ENCODE results near the gene ATP6V0A1. TPM values are rescaled to one million over a fixed set of nuclear protein-coding genes. Genes with fewer than 3 reads are reported as not detected.
"Not testable (repeated sequence)": the region's sequence is repeated elsewhere in the genome, so short reads cannot be mapped to it uniquely, and the experiment has no call there.

ATP6V0A1 gene
- total RNA-seq, 1 experiment from 2014 or later: 55.2 TPM

- TF ChIP-seq, protein P1, sequence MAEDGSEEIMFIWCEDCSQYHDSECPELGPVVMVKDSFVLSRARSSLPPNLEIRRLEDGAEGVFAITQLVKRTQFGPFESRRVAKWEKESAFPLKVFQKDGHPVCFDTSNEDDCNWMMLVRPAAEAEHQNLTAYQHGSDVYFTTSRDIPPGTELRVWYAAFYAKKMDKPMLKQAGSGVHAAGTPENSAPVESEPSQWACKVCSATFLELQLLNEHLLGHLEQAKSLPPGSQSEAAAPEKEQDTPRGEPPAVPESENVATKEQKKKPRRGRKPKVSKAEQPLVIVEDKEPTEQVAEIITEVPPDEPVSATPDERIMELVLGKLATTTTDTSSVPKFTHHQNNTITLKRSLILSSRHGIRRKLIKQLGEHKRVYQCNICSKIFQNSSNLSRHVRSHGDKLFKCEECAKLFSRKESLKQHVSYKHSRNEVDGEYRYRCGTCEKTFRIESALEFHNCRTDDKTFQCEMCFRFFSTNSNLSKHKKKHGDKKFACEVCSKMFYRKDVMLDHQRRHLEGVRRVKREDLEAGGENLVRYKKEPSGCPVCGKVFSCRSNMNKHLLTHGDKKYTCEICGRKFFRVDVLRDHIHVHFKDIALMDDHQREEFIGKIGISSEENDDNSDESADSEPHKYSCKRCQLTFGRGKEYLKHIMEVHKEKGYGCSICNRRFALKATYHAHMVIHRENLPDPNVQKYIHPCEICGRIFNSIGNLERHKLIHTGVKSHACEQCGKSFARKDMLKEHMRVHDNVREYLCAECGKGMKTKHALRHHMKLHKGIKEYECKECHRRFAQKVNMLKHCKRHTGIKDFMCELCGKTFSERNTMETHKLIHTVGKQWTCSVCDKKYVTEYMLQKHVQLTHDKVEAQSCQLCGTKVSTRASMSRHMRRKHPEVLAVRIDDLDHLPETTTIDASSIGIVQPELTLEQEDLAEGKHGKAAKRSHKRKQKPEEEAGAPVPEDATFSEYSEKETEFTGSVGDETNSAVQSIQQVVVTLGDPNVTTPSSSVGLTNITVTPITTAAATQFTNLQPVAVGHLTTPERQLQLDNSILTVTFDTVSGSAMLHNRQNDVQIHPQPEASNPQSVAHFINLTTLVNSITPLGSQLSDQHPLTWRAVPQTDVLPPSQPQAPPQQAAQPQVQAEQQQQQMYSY (CRISPR knock-in tag; IDR thresholded peaks at IDR 0.05): no peak
- no peak for TF ChIP-seq SMAD4 (CRISPR knock-in tag; IDR thresholded peaks at IDR 0.05)
- no peak for TF ChIP-seq SP1 (CRISPR knock-in tag; conservative IDR thresholded peaks at IDR 0.05)
- TF ChIP-seq, protein P2, sequence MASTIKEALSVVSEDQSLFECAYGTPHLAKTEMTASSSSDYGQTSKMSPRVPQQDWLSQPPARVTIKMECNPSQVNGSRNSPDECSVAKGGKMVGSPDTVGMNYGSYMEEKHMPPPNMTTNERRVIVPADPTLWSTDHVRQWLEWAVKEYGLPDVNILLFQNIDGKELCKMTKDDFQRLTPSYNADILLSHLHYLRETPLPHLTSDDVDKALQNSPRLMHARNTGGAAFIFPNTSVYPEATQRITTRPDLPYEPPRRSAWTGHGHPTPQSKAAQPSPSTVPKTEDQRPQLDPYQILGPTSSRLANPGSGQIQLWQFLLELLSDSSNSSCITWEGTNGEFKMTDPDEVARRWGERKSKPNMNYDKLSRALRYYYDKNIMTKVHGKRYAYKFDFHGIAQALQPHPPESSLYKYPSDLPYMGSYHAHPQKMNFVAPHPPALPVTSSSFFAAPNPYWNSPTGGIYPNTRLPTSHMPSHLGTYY (CRISPR knock-in tag; IDR thresholded peaks at IDR 0.05): no peak
- TF ChIP-seq, protein P3, sequence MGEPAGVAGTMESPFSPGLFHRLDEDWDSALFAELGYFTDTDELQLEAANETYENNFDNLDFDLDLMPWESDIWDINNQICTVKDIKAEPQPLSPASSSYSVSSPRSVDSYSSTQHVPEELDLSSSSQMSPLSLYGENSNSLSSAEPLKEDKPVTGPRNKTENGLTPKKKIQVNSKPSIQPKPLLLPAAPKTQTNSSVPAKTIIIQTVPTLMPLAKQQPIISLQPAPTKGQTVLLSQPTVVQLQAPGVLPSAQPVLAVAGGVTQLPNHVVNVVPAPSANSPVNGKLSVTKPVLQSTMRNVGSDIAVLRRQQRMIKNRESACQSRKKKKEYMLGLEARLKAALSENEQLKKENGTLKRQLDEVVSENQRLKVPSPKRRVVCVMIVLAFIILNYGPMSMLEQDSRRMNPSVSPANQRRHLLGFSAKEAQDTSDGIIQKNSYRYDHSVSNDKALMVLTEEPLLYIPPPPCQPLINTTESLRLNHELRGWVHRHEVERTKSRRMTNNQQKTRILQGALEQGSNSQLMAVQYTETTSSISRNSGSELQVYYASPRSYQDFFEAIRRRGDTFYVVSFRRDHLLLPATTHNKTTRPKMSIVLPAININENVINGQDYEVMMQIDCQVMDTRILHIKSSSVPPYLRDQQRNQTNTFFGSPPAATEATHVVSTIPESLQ (CRISPR knock-in tag; IDR thresholded peaks at IDR 0.05): no peak
- no peak for TF ChIP-seq ELF4 (CRISPR knock-in tag; IDR thresholded peaks at IDR 0.05; ENCODE audit: low read depth)
- TF ChIP-seq FOXJ3 (CRISPR knock-in tag; IDR thresholded peaks at IDR 0.05; ENCODE audit: borderline replicate concordance): no peak
- TF ChIP-seq TEAD1 (CRISPR knock-in tag; IDR thresholded peaks at IDR 0.05): no peak
- TF ChIP-seq IRF1 (CRISPR knock-in tag; IDR thresholded peaks at IDR 0.05): no peak
- TF ChIP-seq PRRX2 (CRISPR knock-in tag; IDR thresholded peaks at IDR 0.05): no peak
- TF ChIP-seq CTCF (IDR thresholded peaks at IDR 0.05): no peak
- TF ChIP-seq GRHL2 (CRISPR knock-in tag; IDR thresholded peaks at IDR 0.05; ENCODE audit: insufficient replicate concordance, severe bottlenecking): no peak
Observed at GRCh38 chr17:42442196-42442565, 16.5 kb upstream of the ATP6V0A1 start (continued).

GRCh38 chr17:42449176-42449575 lies 9.5 kb upstream of the ATP6V0A1 start:
- H3K4me3 Mint-ChIP-seq; H3K9me3 Mint-ChIP-seq; ATAC-seq; H3K27me3 Mint-ChIP-seq (ENCODE audit: low read depth); DNase-seq (ENCODE audit: low spot score); H3K27ac Mint-ChIP-seq; H3K36me3 Mint-ChIP-seq; H3K4me1 Mint-ChIP-seq; CTCF ChIA-PET; POLR2A ChIA-PET: not testable (repeated sequence)

- H3K9me3 Mint-ChIP-seq; DNase-seq (ENCODE audit: low spot score); H3K36me3 Mint-ChIP-seq; POLR2A ChIA-PET; H3K27me3 Mint-ChIP-seq (ENCODE audit: low read depth); H3K4me1 Mint-ChIP-seq; ATAC-seq; H3K27ac Mint-ChIP-seq; H3K4me3 Mint-ChIP-seq: not testable (repeated sequence)
- CTCF ChIA-PET: interaction anchor here (0.7 kb wide), 1 partner anchor 8 kb away, joined by 3 read pairs; no protein-coding TSS in a partner anchor
Observed at GRCh38 chr17:42449838-42450237, 8.8 kb upstream of the ATP6V0A1 start.

DNA sequence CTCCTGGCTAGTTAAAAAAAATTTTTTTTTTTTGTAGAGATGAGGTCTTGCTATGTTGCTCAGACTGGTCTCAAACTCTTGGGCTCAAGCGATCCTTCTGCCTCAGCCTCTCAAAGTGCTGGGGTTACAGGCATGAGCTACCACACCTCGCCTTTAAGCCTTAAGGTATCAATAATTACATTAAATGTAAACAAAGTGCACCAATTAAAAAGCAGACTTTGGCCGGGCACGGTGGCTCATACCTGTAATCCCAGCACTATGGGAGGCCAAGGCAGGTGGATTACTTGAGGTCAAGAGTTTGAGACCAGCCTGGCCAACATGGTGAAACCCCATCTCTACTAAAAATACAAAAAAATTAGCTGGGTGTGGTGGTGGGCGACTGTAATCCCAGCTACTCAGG lies 7.4 kb upstream of the ATP6V0A1 start:
- H3K36me3 Mint-ChIP-seq; H3K4me3 Mint-ChIP-seq; POLR2A ChIA-PET; DNase-seq (ENCODE audit: low spot score); H3K9me3 Mint-ChIP-seq; H3K27ac Mint-ChIP-seq; H3K4me1 Mint-ChIP-seq; ATAC-seq; H3K27me3 Mint-ChIP-seq (ENCODE audit: low read depth): not testable (repeated sequence)
- CTCF ChIA-PET: interaction anchor here (1.1 to 1.2 kb wide), 2 partner anchors 12 to 229 kb away, joined by 3 to 4 read pairs; no protein-coding TSS in a partner anchor
